ENCODE results near the gene ASPN. TPM values are rescaled to one million over a fixed set of nuclear protein-coding genes. Genes with fewer than 3 reads are reported as not detected.

The ASPN gene
- polyA plus RNA-seq, 1 experiment: 1.1 TPM

DNA sequence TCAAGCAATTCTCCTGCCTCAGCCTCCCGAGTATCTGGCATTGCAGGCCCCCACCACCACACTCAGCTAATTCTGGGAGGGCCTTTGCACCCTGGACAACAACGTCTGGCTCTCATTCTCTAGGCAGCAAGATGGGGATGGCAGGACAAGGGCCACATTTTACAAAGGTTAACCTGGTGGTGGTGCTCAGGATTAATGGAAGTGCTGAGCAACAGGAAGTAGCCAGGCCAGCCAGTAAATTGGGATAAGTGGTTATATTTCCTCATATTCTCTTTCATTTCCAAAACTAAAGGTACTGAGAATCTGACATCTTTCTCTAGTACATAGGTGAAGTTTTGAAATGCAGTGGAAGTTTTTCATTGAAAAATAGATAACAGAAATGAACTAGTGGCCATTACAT, 24.7 kb upstream of the ASPN start:
- peak overlapping the region; percentile 98 for H3K27ac ChIP-seq (ENCODE audit: low read depth, low read length)
- CTCF ChIA-PET: interaction anchor here (0.9 to 1.4 kb wide), 2 partner anchors 27 to 178 kb away, joined by 3 read pairs; no protein-coding TSS in a partner anchor
- POLR2A ChIA-PET: no interaction called here
- no peak overlapping the region for H3K4me3 ChIP-seq (ENCODE audit: low read depth, low read length)
- no peaks in the 10 kb centered on the region for H3K27me3 ChIP-seq (ENCODE audit: control insufficient read depth, insufficient read depth, low read length)
- DNase-seq (ENCODE audit: low read depth, low spot score): no peak
- no peaks in the 10 kb centered on the region for H3K9me3 ChIP-seq (ENCODE audit: control insufficient read depth, insufficient read depth, low read length)
- TF ChIP-seq, protein P1, sequence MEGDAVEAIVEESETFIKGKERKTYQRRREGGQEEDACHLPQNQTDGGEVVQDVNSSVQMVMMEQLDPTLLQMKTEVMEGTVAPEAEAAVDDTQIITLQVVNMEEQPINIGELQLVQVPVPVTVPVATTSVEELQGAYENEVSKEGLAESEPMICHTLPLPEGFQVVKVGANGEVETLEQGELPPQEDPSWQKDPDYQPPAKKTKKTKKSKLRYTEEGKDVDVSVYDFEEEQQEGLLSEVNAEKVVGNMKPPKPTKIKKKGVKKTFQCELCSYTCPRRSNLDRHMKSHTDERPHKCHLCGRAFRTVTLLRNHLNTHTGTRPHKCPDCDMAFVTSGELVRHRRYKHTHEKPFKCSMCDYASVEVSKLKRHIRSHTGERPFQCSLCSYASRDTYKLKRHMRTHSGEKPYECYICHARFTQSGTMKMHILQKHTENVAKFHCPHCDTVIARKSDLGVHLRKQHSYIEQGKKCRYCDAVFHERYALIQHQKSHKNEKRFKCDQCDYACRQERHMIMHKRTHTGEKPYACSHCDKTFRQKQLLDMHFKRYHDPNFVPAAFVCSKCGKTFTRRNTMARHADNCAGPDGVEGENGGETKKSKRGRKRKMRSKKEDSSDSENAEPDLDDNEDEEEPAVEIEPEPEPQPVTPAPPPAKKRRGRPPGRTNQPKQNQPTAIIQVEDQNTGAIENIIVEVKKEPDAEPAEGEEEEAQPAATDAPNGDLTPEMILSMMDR (IDR thresholded peaks at IDR 0.05; ENCODE audit: low read depth, low read length): no peak

- no peaks in the 10 kb centered on the region for H3K9me3 ChIP-seq (ENCODE audit: control insufficient read depth, insufficient read depth, low read length)
- CTCF ChIA-PET: interaction anchor here (0.9 to 1.4 kb wide), 2 partner anchors 26 to 178 kb away, joined by 3 read pairs; no protein-coding TSS in a partner anchor
- no peak overlapping the region for H3K4me3 ChIP-seq (ENCODE audit: low read depth, low read length)
- peak; percentile 86 for DNase-seq (ENCODE audit: low read depth, low spot score)
- TF ChIP-seq, protein P1 (IDR thresholded peaks at IDR 0.05; ENCODE audit: low read depth, low read length): no peak
- POLR2A ChIA-PET: interaction anchor here (0.8 kb wide), 2 partner anchors 29 to 42 kb away, joined by 3 to 5 read pairs; partner anchors contain the start of gene ECM2
- no peaks in the 10 kb centered on the region for H3K27me3 ChIP-seq (ENCODE audit: control insufficient read depth, insufficient read depth, low read length)
- peak overlapping the region; percentile 98 for H3K27ac ChIP-seq (ENCODE audit: low read depth, low read length)
These were observed 24.0 kb upstream of the ASPN start for GRCh38 chr9:92506184-92506857.

GRCh38 chr9:92504881-92505280, 22.6 kb upstream of the ASPN start:
- Histone ChIP-seq H3K27ac (ENCODE audit: low read depth, low read length) (peak overlapping the region; percentile 71), H3K4me3 (ENCODE audit: low read depth, low read length) (no peak overlapping the region), H3K9me3 (ENCODE audit: control insufficient read depth, insufficient read depth, low read length) (no peaks in the 10 kb centered on the region), H3K27me3 (ENCODE audit: control insufficient read depth, insufficient read depth, low read length) (no peaks in the 10 kb centered on the region)
- TF ChIP-seq, protein P1 (IDR thresholded peaks at IDR 0.05; ENCODE audit: low read depth, low read length): no peak
- CTCF ChIA-PET: no interaction called here
- no peak for DNase-seq (ENCODE audit: low read depth, low spot score)
- POLR2A ChIA-PET: no interaction called here

DNA sequence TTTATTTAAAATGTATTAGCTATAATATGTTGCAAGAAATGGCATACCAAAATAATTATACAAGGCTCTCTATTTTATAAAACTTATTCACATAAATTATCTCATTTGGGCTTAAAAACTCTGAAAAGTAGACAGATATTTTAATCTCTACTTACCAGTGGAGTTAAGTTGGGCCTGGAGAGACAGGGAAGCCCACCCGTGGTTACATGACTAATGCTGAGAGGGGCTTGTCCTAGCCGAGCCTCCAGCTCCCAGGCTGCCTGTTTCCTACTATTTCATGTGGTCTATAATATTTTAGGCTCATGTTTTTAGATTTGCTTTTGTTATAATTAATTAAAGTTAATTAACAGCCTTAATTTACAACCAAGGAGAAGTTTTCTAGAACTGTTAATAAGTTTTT, 20.9 kb upstream of the ASPN start:
- CTCF ChIA-PET: no interaction called here
- DNase-seq (ENCODE audit: low read depth, low spot score): no peak
- POLR2A ChIA-PET: no interaction called here
- Histone ChIP-seq H3K4me3 (ENCODE audit: low read depth, low read length) (no peak overlapping the region), H3K27me3 (ENCODE audit: control insufficient read depth, insufficient read depth, low read length) (no peaks in the 10 kb centered on the region), H3K9me3 (ENCODE audit: control insufficient read depth, insufficient read depth, low read length) (no peaks in the 10 kb centered on the region), H3K27ac (ENCODE audit: low read depth, low read length) (no peak overlapping the region)
- TF ChIP-seq, protein P1 (IDR thresholded peaks at IDR 0.05; ENCODE audit: low read depth, low read length): no peak

DNA sequence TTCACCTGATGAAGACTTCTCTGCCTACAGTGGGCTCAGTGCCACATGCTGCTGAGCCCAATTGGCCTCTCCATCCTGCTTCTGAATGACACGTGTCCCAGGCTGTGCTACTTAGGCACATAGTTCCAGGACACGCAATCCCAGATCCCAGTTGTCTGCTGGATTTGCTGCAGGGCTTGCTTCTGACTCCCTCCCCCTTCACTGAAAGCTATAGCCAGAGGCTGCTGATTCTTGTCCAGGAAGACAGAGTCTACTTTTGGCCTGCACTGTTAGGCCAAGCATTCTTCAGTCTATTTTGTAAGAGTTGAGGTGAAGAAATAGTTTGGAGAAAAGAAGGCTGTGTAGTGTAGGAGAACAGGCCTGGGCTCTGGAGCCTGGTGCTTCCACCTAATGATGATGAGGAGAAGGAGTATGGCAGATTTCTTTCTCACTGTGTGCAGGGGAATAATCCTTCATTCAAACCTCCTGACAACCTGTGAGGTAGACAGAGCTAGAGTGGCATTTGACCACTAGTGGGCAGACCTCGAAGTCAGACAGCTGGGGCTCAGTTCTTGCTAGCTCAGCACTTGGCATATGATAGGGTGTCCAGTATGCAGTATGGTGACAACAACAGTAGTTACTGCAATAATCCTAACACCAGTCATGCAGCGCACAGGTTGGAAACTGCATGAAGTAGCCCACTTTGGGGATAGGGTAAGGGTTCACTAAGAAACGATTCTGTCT, 19.5 kb upstream of the ASPN start:
- Histone ChIP-seq H3K27me3 (ENCODE audit: control insufficient read depth, insufficient read depth, low read length) (no peaks in the 10 kb centered on the region), H3K9me3 (ENCODE audit: control insufficient read depth, insufficient read depth, low read length) (no peaks in the 10 kb centered on the region), H3K4me3 (ENCODE audit: low read depth, low read length) (no peak overlapping the region), H3K27ac (ENCODE audit: low read depth, low read length) (no peak overlapping the region)
- no peak for DNase-seq (ENCODE audit: low read depth, low spot score)
- CTCF ChIA-PET: interaction anchor here (0.8 kb wide), 1 partner anchor 11 kb away, joined by 3 read pairs; no protein-coding TSS in a partner anchor
- POLR2A ChIA-PET: no interaction called here
- TF ChIP-seq, protein P1 (IDR thresholded peaks at IDR 0.05; ENCODE audit: low read depth, low read length): peak; percentile 40

All from AG04450 (cell line).